Thyroid gland (tissue), 4 donors: ENCODE data around the gene GJC2. TPM values are rescaled to one million over a fixed set of nuclear protein-coding genes. Genes with fewer than 3 reads are reported as not detected.
A peak's percentile ranks its signal among the peaks of the same experiment; 100 is the strongest.

ENCODE experiments used
- DNase-seq, 2 donors: peaks; one replicate each; pipeline ENCODE4 v3.0.0-alpha.2; 2019
- H3K27ac ChIP-seq, 3 donors: fragments of 200-600 bp; sonication (generic); 1 replicate in 2 of 3; 2 replicates in 1 of 3; pipeline ENCODE4 v1.5.1; 2016 to 2019; ENCODE audit warnings: mild to moderate bottlenecking in 1 of 3, moderate library complexity in 1 of 3
- H3K27me3 ChIP-seq: fragments of 200-600 bp; sonication (generic); one replicate; pipeline ENCODE4 v1.5.1; 2019
- H3K36me3 ChIP-seq, 2 donors: fragments of 200-600 bp; sonication (generic); one replicate each; pipeline ENCODE4 v1.5.1; 2016 to 2019
- H3K4me1 ChIP-seq, 2 donors: fragments of 200-600 bp; sonication (generic); one replicate each; pipeline ENCODE4 v1.5.1; 2017 to 2019
- H3K4me3 ChIP-seq, 3 donors: fragments of 200-600 bp; sonication (generic); replicated peaks in 1 of 3; 1 replicate in 2 of 3; 2 replicates in 1 of 3; pipeline ENCODE4 v1.5.1; 2016; ENCODE audit warnings: mild to moderate bottlenecking in 1 of 3
- H3K9me3 ChIP-seq: fragments of 200-600 bp; sonication (generic); one replicate; pipeline ENCODE4 v1.5.1; 2017
- CTCF ChIP-seq, 6 experiments: fragments of 200-600 bp in 3 of 6; fragments of 450-650 bp in 3 of 6; sonication (generic) in 3 of 6; IDR thresholded peaks; one replicate each; pipeline ENCODE4 v1.5.1; 2016 to 2019; ENCODE audit warnings: antibody characterized with exemption in 6 of 6, mild to moderate bottlenecking in 2 of 6, inconsistent platforms in 1 of 6, moderate library complexity in 1 of 6
- POLR2A ChIP-seq, 2 donors: fragments of 450-650 bp; IDR thresholded peaks; one replicate each; pipeline ENCODE4 v1.6.1; 2017; ENCODE audit warnings: antibody characterized with exemption in 2 of 2, mild to moderate bottlenecking in 2 of 2, moderate library complexity in 1 of 2
- WGBS, 2 donors: methylation state at CpG; one replicate each; pipeline ENCODE4 v1.1.5; 2017; 5-methylcytosine and 5-hydroxymethylcytosine counted together
- intact Hi-C: fragments of 100-400 bp; cut with DNase I; formaldehyde crosslinking; loops from one replicate; pipeline ENCODE4 v1.15.1; 2023
- total RNA-seq, 4 donors: library from RNA; depleted of rRNA; stranded (reverse); fragments of >200 nt; gene quantifications; one replicate each; pipeline ENCODE4 v1.2.3, GENCODE V29; 2016

The GJC2 gene
- total RNA-seq, 4 donors from 2014 or later: 2.1 to 14.0 (median 3.8) TPM

GRCh38 chr1:228102791-228103620 lies 46.7 kb upstream of the GJC2 start, which contains the start of gene C1orf35:
TSS of gene C1orf35 (minus strand) at chr1:228103325. CDS start at chr1:228103227, 98 bp downstream.
- Histone ChIP-seq H3K4me3 (peak within 1 kb of the TSS; percentile 75 to 93 (median 87)), H3K36me3 (peaks cover 23 to 33% of the 10 kb centered on the region in 2 donors), H3K27ac (peak within 1 kb of the TSS; percentile 81 to 91 (median 87)), H3K9me3 (no peaks in the 10 kb centered on the region), H3K27me3 (no peaks in the 10 kb centered on the region), H3K4me1 (peaks cover 17 to 19% of the 10 kb centered on the region in 2 donors)
- DNase-seq: peak; percentile 91 to 95
- no peak for TF ChIP-seq CTCF (IDR thresholded peaks at IDR 0.05)
- peak; percentile 56 to 83 for TF ChIP-seq POLR2A (IDR thresholded peaks at IDR 0.05)
- WGBS, 2 donors: 0 to 1% methylated on average over 10 to 21 of the region's 104 CpGs
- intact Hi-C loops: loop anchor here (2.0 to 10.0 kb wide), 2 partner anchors 20 to 368 kb away; partner anchors contain the start of genes ARF1, JMJD4 and SNAP47

- Histone ChIP-seq H3K36me3 (peaks cover 6 to 16% of the 10 kb centered on the region in 2 donors), H3K27me3 (no peaks in the 10 kb centered on the region), H3K27ac (no peak overlapping the region), H3K4me3 (no peak overlapping the region), H3K9me3 (no peaks in the 10 kb centered on the region), H3K4me1 (peaks cover 24 to 26% of the 10 kb centered on the region in 2 donors)
- WGBS, 2 donors: 76 to 81% methylated on average over 7 of the region's 7 CpGs
- TF ChIP-seq CTCF (IDR thresholded peaks at IDR 0.05) (no peak), POLR2A (IDR thresholded peaks at IDR 0.05) (no peak)
- intact Hi-C loops: loop anchor here (5.0 to 10.0 kb wide), 2 partner anchors 38 to 370 kb away; partner anchors contain the start of genes GUK1, JMJD4 and SNAP47
- no peak for DNase-seq
Observed at GRCh38 chr1:228104526-228105269, 45.0 kb upstream of the GJC2 start.

- Histone ChIP-seq H3K4me3 (no peak overlapping the region), H3K9me3 (no peaks in the 10 kb centered on the region), H3K4me1 (peaks cover 30 to 31% of the 10 kb centered on the region in 2 donors), H3K27ac (no peak overlapping the region), H3K27me3 (no peaks in the 10 kb centered on the region), H3K36me3 (peaks cover 0 to 10% of the 10 kb centered on the region in 2 donors)
- DNase-seq: no peak
- WGBS, 2 donors: 87 to 88% methylated on average over 8 to 9 of the region's 9 CpGs
- no peak for TF ChIP-seq CTCF (IDR thresholded peaks at IDR 0.05)
- intact Hi-C loops: loop anchor here (5.0 to 10.0 kb wide), 2 partner anchors 37 to 371 kb away; partner anchors contain the start of genes GUK1, JMJD4 and SNAP47
Observed at GRCh38 chr1:228105270-228105995, 44.3 kb upstream of the GJC2 start.

- Histone ChIP-seq H3K4me1 (peaks cover 30 to 31% of the 10 kb centered on the region in 2 donors), H3K9me3 (no peaks in the 10 kb centered on the region), H3K36me3 (peaks cover 0 to 5% of the 10 kb centered on the region in 2 donors), H3K27me3 (no peaks in the 10 kb centered on the region), H3K4me3 (no peak overlapping the region), H3K27ac (no peak overlapping the region)
- intact Hi-C loops: loop anchor here (5.0 to 10.0 kb wide), 2 partner anchors 36 to 371 kb away; partner anchors contain the start of genes GUK1, JMJD4 and SNAP47
- no peak for DNase-seq
- no peak for TF ChIP-seq POLR2A (IDR thresholded peaks at IDR 0.05)
- no peak for TF ChIP-seq CTCF (IDR thresholded peaks at IDR 0.05)
- WGBS, 2 donors: 82 to 89% methylated on average over 6 of the region's 8 CpGs
Observed at GRCh38 chr1:228105996-228106799, 43.5 kb upstream of the GJC2 start.
